ENCODE measurements around the gene SH2D5. TPM values are rescaled to one million over a fixed set of nuclear protein-coding genes. Genes with fewer than 3 reads are reported as not detected.

The SH2D5 gene
- polyA plus RNA-seq, 4 donors = 0.07 to 1.1 (median 0.16) TPM

GRCh38 chr1:20702416-20702815 is 30.1 kb downstream of the SH2D5 start:
- Histone ChIP-seq H3K4me3 (ENCODE audit: low read depth in 1 of 3, low read length in 3 of 3) (no peak overlapping the region), H3K36me3 (ENCODE audit: control insufficient read depth in 3 of 3, insufficient read depth in 2 of 3, low read depth in 1 of 3, low read length in 3 of 3) (no peaks in the 10 kb centered on the region), H3K27me3 (ENCODE audit: control insufficient read depth in 3 of 3, insufficient read depth in 3 of 3, low read length in 3 of 3) (no peaks in the 10 kb centered on the region), H3K9me3 (ENCODE audit: control insufficient read depth in 2 of 2, insufficient read depth in 1 of 2, low read depth in 1 of 2, low read length in 1 of 2) (no peaks in the 10 kb centered on the region), H3K27ac (ENCODE audit: low read depth in 1 of 3, low read length in 2 of 3) (no peak overlapping the region), H3K4me1 (ENCODE audit: control insufficient read depth in 3 of 3, insufficient read depth in 2 of 3, low read depth in 1 of 3, low read length in 2 of 3) (peaks cover 0 to 10% (median 0%) of the 10 kb centered on the region in 3 donors)
- WGBS, 3 donors = 82 to 100% (median 85%) methylated on average over 1 of the region's 1 CpG
- FAIRE-seq = no peak
- DNase-seq = no peak

GRCh38 chr1:20701847-20702246 is 30.7 kb downstream of the SH2D5 start:
- Histone ChIP-seq H3K27me3 (ENCODE audit: control insufficient read depth in 3 of 3, insufficient read depth in 3 of 3, low read length in 3 of 3) (no peaks in the 10 kb centered on the region), H3K4me1 (ENCODE audit: control insufficient read depth in 3 of 3, insufficient read depth in 2 of 3, low read depth in 1 of 3, low read length in 2 of 3) (peaks cover 0 to 10% (median 0%) of the 10 kb centered on the region in 3 donors), H3K27ac (ENCODE audit: low read depth in 1 of 3, low read length in 2 of 3) (peak overlapping the region in 1 of 3 donors; percentile 12), H3K36me3 (ENCODE audit: control insufficient read depth in 3 of 3, insufficient read depth in 2 of 3, low read depth in 1 of 3, low read length in 3 of 3) (no peaks in the 10 kb centered on the region), H3K4me3 (ENCODE audit: low read depth in 1 of 3, low read length in 3 of 3) (no peak overlapping the region), H3K9me3 (ENCODE audit: control insufficient read depth in 2 of 2, insufficient read depth in 1 of 2, low read depth in 1 of 2, low read length in 1 of 2) (no peaks in the 10 kb centered on the region)
- 81 to 91% (median 90%) methylated on average over 5 of the region's 5 CpGs for WGBS, 3 donors
- DNase-seq (no peak), FAIRE-seq (no peak)

GRCh38 chr1:20701446-20701845 is 31.1 kb downstream of the SH2D5 start:
- Histone ChIP-seq H3K4me1 (ENCODE audit: control insufficient read depth in 3 of 3, insufficient read depth in 2 of 3, low read depth in 1 of 3, low read length in 2 of 3) (peaks cover 0 to 10% (median 0%) of the 10 kb centered on the region in 3 donors), H3K9me3 (ENCODE audit: control insufficient read depth in 2 of 2, insufficient read depth in 1 of 2, low read depth in 1 of 2, low read length in 1 of 2) (no peaks in the 10 kb centered on the region), H3K27ac (ENCODE audit: low read depth in 1 of 3, low read length in 2 of 3) (peak overlapping the region in 1 of 3 donors; percentile 12), H3K27me3 (ENCODE audit: control insufficient read depth in 3 of 3, insufficient read depth in 3 of 3, low read length in 3 of 3) (no peaks in the 10 kb centered on the region), H3K4me3 (ENCODE audit: low read depth in 1 of 3, low read length in 3 of 3) (no peak overlapping the region), H3K36me3 (ENCODE audit: control insufficient read depth in 3 of 3, insufficient read depth in 2 of 3, low read depth in 1 of 3, low read length in 3 of 3) (no peaks in the 10 kb centered on the region)
- WGBS, 3 donors = 38 to 70% (median 43%) methylated on average over 7 to 9 of the region's 9 CpGs
- no peak for FAIRE-seq
- peak; percentile 59 to 81 for DNase-seq

- Histone ChIP-seq H3K4me1 (ENCODE audit: control insufficient read depth in 3 of 3, insufficient read depth in 2 of 3, low read depth in 1 of 3, low read length in 2 of 3) (peaks cover 0 to 10% (median 4%) of the 10 kb centered on the region in 3 donors), H3K4me3 (ENCODE audit: low read depth in 1 of 3, low read length in 3 of 3) (no peak overlapping the region), H3K9me3 (ENCODE audit: control insufficient read depth in 2 of 2, insufficient read depth in 1 of 2, low read depth in 1 of 2, low read length in 1 of 2) (no peaks in the 10 kb centered on the region), H3K27ac (ENCODE audit: low read depth in 1 of 3, low read length in 2 of 3) (no peak overlapping the region), H3K36me3 (ENCODE audit: control insufficient read depth in 3 of 3, insufficient read depth in 2 of 3, low read depth in 1 of 3, low read length in 3 of 3) (no peaks in the 10 kb centered on the region), H3K27me3 (ENCODE audit: control insufficient read depth in 3 of 3, insufficient read depth in 3 of 3, low read length in 3 of 3) (no peaks in the 10 kb centered on the region)
- no peak for FAIRE-seq
- WGBS, 3 donors = 66 to 79% (median 68%) methylated on average over 17 of the region's 17 CpGs
- no peak for DNase-seq
These were observed 31.8 kb downstream of the SH2D5 start for GRCh38 chr1:20700636-20701215.

- no peaks in the 10 kb centered on the region for H3K27me3 ChIP-seq (ENCODE audit: control insufficient read depth in 3 of 3, insufficient read depth in 3 of 3, low read length in 3 of 3)
- H3K27ac ChIP-seq (ENCODE audit: low read depth in 1 of 3, low read length in 2 of 3) = no peak overlapping the region
- H3K4me3 ChIP-seq (ENCODE audit: low read depth in 1 of 3, low read length in 3 of 3) = no peak overlapping the region
- H3K4me1 ChIP-seq (ENCODE audit: control insufficient read depth in 3 of 3, insufficient read depth in 2 of 3, low read depth in 1 of 3, low read length in 2 of 3) = peaks cover 0 to 10% (median 4%) of the 10 kb centered on the region in 3 donors
- DNase-seq (no peak), FAIRE-seq (no peak)
- H3K36me3 ChIP-seq (ENCODE audit: control insufficient read depth in 3 of 3, insufficient read depth in 2 of 3, low read depth in 1 of 3, low read length in 3 of 3) = no peaks in the 10 kb centered on the region
- H3K9me3 ChIP-seq (ENCODE audit: control insufficient read depth in 2 of 2, insufficient read depth in 1 of 2, low read depth in 1 of 2, low read length in 1 of 2) = no peaks in the 10 kb centered on the region
- 81 to 85% (median 83%) methylated on average over 9 of the region's 9 CpGs for WGBS, 3 donors
These were observed 32.9 kb downstream of the SH2D5 start for GRCh38 chr1:20699558-20699957.

GRCh38 chr1:20698195-20698910 is 34.1 kb downstream of the SH2D5 start:
- Histone ChIP-seq H3K4me1 (ENCODE audit: control insufficient read depth in 3 of 3, insufficient read depth in 2 of 3, low read depth in 1 of 3, low read length in 2 of 3) (peaks cover 0 to 10% (median 4%) of the 10 kb centered on the region in 3 donors), H3K27ac (ENCODE audit: low read depth in 1 of 3, low read length in 2 of 3) (no peak overlapping the region), H3K36me3 (ENCODE audit: control insufficient read depth in 3 of 3, insufficient read depth in 2 of 3, low read depth in 1 of 3, low read length in 3 of 3) (no peaks in the 10 kb centered on the region), H3K27me3 (ENCODE audit: control insufficient read depth in 3 of 3, insufficient read depth in 3 of 3, low read length in 3 of 3) (no peaks in the 10 kb centered on the region), H3K9me3 (ENCODE audit: control insufficient read depth in 2 of 2, insufficient read depth in 1 of 2, low read depth in 1 of 2, low read length in 1 of 2) (no peaks in the 10 kb centered on the region), H3K4me3 (ENCODE audit: low read depth in 1 of 3, low read length in 3 of 3) (no peak overlapping the region)
- WGBS, 3 donors = 81 to 88% (median 86%) methylated on average over 18 of the region's 18 CpGs
- DNase-seq (no peak), FAIRE-seq (no peak)

GRCh38 chr1:20697563-20697962 is 34.9 kb downstream of the SH2D5 start:
- DNase-seq = no peak
- Histone ChIP-seq H3K36me3 (ENCODE audit: control insufficient read depth in 3 of 3, insufficient read depth in 2 of 3, low read depth in 1 of 3, low read length in 3 of 3) (no peaks in the 10 kb centered on the region), H3K9me3 (ENCODE audit: control insufficient read depth in 2 of 2, insufficient read depth in 1 of 2, low read depth in 1 of 2, low read length in 1 of 2) (no peaks in the 10 kb centered on the region), H3K4me1 (ENCODE audit: control insufficient read depth in 3 of 3, insufficient read depth in 2 of 3, low read depth in 1 of 3, low read length in 2 of 3) (peaks cover 0 to 10% (median 4%) of the 10 kb centered on the region in 3 donors), H3K4me3 (ENCODE audit: low read depth in 1 of 3, low read length in 3 of 3) (no peak overlapping the region), H3K27ac (ENCODE audit: low read depth in 1 of 3, low read length in 2 of 3) (no peak overlapping the region), H3K27me3 (ENCODE audit: control insufficient read depth in 3 of 3, insufficient read depth in 3 of 3, low read length in 3 of 3) (no peaks in the 10 kb centered on the region)
- WGBS, 3 donors = 74 to 85% (median 79%) methylated on average over 12 of the region's 12 CpGs
- no peak for FAIRE-seq

GRCh38 chr1:20696397-20697333 is 35.8 kb downstream of the SH2D5 start:
- peak overlapping the region in 2 of 3 donors; percentile 61 to 65 for H3K4me3 ChIP-seq (ENCODE audit: low read depth in 1 of 3, low read length in 3 of 3)
- peak; percentile 75 to 91 for DNase-seq
- peaks cover 0 to 4% of the 10 kb centered on the region in 2 donors for H3K9me3 ChIP-seq (ENCODE audit: control insufficient read depth in 2 of 2, insufficient read depth in 1 of 2, low read depth in 1 of 2, low read length in 1 of 2)
- no peak for FAIRE-seq
- 3 to 4% (median 3%) methylated on average over 40 to 46 of the region's 46 CpGs for WGBS, 3 donors
- H3K27ac ChIP-seq (ENCODE audit: low read depth in 1 of 3, low read length in 2 of 3) = peak overlapping the region in 2 of 3 donors; percentile 47 to 56
- peaks cover 0 to 4% (median 4%) of the 10 kb centered on the region in 3 donors for H3K4me1 ChIP-seq (ENCODE audit: control insufficient read depth in 3 of 3, insufficient read depth in 2 of 3, low read depth in 1 of 3, low read length in 2 of 3)
- H3K36me3 ChIP-seq (ENCODE audit: control insufficient read depth in 3 of 3, insufficient read depth in 2 of 3, low read depth in 1 of 3, low read length in 3 of 3) = no peaks in the 10 kb centered on the region
- H3K27me3 ChIP-seq (ENCODE audit: control insufficient read depth in 3 of 3, insufficient read depth in 3 of 3, low read length in 3 of 3) = no peaks in the 10 kb centered on the region
